Measurements from ENCODE around the gene PBOV1.
A peak's percentile ranks its signal among the peaks of the same experiment; 100 is the strongest.

PBOV1 gene

DNA sequence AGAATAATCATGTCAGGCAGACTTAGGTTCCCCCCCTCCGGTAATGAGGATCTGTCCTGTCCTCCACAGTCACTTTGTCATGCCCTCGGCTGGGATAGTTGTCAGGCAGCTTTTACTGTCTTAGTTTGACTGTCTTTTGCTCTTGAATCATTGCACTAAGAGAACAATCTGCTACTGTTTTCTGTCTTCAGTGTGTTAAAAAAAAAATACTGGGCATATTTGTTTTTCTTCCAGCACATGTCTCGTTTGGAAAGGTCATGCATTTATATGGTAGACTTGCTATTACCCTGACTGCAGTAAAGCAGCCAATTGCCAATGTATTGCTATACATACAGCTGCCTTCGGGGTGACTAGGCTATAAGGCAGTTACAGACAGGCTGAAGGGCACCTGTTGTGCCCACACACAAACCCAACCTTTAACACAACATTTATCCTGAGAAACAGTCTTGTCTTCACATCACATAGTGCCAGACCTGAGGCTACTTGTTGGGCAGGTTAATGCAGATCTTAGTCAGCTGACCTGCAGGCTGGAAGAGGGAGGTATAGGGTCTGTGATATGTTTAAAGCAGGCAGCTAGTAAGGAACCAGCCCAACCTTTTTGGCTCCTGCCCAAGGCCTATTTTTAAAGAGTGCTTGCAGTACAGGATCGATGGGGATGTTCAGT is 29.9 kb downstream of the PBOV1 start:
- peaks cover 14% of the 10 kb centered on the region for H3K4me1 ChIP-seq (ENCODE audit: control insufficient read depth, insufficient read depth, low read length)
- H3K36me3 ChIP-seq (ENCODE audit: control insufficient read depth in 2 of 2, insufficient read depth in 1 of 2, low read length in 2 of 2): no peaks in the 10 kb centered on the region
- H3K27ac ChIP-seq (ENCODE audit: extremely low read depth, low read depth, low read length): no peak overlapping the region
- no peaks in the 10 kb centered on the region for H3K9me3 ChIP-seq (ENCODE audit: control insufficient read depth, insufficient read depth, low read depth, low read length)
- POLR2A ChIA-PET: no interaction called here
- CTCF ChIA-PET: interaction anchor here (0.7 to 1.1 kb wide), 3 partner anchors 46 to 72 kb away, joined by 4 read pairs; no protein-coding TSS in a partner anchor
- H3K4me3 ChIP-seq (ENCODE audit: low read depth, low read length): no peak overlapping the region
- TF ChIP-seq FEZF1 (tag by site-specific recombination; IDR thresholded peaks at IDR 0.05) (peak; percentile 44; the same call in 1 of the 2 replicates), SCRT1 (tag by site-specific recombination; IDR thresholded peaks at IDR 0.05; ENCODE audit: borderline replicate concordance) (peak; percentile 73), ZBTB8A (tag by site-specific recombination; IDR thresholded peaks at IDR 0.05) (peak; percentile 63), ZNF239 (tag by site-specific recombination; IDR thresholded peaks at IDR 0.05) (no peak), ZNF449 (tag by site-specific recombination; IDR thresholded peaks at IDR 0.05) (peak; percentile 58), SCRT2 (tag by site-specific recombination; IDR thresholded peaks at IDR 0.05) (peak; percentile 96), HIC1 (tag by site-specific recombination; IDR thresholded peaks at IDR 0.05) (no peak)

- H3K4me1 ChIP-seq (ENCODE audit: control insufficient read depth, insufficient read depth, low read length): peaks cover 14% of the 10 kb centered on the region
- CTCF ChIA-PET: interaction anchor here (0.6 to 1.1 kb wide), 4 partner anchors 8 to 260 kb away, joined by 3 to 5 read pairs (median 4); no protein-coding TSS in a partner anchor
- POLR2A ChIA-PET: no interaction called here
- no peak overlapping the region for H3K27ac ChIP-seq (ENCODE audit: extremely low read depth, low read depth, low read length)
- H3K36me3 ChIP-seq (ENCODE audit: control insufficient read depth in 2 of 2, insufficient read depth in 1 of 2, low read length in 2 of 2): no peaks in the 10 kb centered on the region
- no peaks in the 10 kb centered on the region for H3K9me3 ChIP-seq (ENCODE audit: control insufficient read depth, insufficient read depth, low read depth, low read length)
- no peak for TF ChIP-seq PRDM4 (tag by site-specific recombination; IDR thresholded peaks at IDR 0.05)
- H3K4me3 ChIP-seq (ENCODE audit: low read depth, low read length): no peak overlapping the region
Measured at GRCh38 chr6:138187156-138187555, 31.1 kb downstream of the PBOV1 start.

DNA sequence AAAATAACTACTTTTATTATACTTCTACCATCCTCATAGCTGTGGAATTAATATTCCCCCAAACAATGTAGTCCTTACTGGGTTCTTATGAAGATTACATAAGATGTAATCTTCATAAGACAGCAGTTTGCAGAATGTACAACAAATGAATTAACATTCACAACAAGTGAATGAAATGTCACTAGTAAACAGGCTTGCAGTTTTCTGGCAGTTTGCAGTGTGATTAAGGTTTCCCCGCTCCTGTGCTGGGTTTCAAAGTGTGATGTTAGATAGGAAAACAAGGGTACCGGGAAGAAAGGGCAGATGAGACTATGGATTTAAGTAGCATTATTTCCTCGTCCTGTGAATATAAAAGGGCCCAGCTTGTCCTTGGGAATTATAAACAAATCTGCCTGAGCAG is 34.1 kb downstream of the PBOV1 start:
- H3K4me1 ChIP-seq (ENCODE audit: control insufficient read depth, insufficient read depth, low read length): peaks cover 13% of the 10 kb centered on the region
- ChIA-PET POLR2A (no interaction called here), CTCF (interaction anchor here (0.6 to 0.7 kb wide), 5 partner anchors 62 to 728 kb away, joined by 3 to 4 read pairs (median 4); no protein-coding TSS in a partner anchor)
- no peaks in the 10 kb centered on the region for H3K9me3 ChIP-seq (ENCODE audit: control insufficient read depth, insufficient read depth, low read depth, low read length)
- no peak overlapping the region for H3K27ac ChIP-seq (ENCODE audit: extremely low read depth, low read depth, low read length)
- no peak for TF ChIP-seq ZNF214 (tag by site-specific recombination; IDR thresholded peaks at IDR 0.05; ENCODE audit: borderline replicate concordance)
- TF ChIP-seq, protein P1, sequence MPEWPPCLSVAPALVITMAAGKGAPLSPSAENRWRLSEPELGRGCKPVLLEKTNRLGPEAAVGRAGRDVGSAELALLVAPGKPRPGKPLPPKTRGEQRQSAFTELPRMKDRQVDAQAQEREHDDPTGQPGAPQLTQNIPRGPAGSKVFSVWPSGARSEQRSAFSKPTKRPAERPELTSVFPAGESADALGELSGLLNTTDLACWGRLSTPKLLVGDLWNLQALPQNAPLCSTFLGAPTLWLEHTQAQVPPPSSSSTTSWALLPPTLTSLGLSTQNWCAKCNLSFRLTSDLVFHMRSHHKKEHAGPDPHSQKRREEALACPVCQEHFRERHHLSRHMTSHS (tag by site-specific recombination; IDR thresholded peaks at IDR 0.05): no peak
- no peak for TF ChIP-seq ZNF354C (tag by site-specific recombination; IDR thresholded peaks at IDR 0.05; ENCODE audit: borderline replicate concordance, low read depth)
- no peak for TF ChIP-seq KLF9 (tag by site-specific recombination; IDR thresholded peaks at IDR 0.05; ENCODE audit: low read depth)
- TF ChIP-seq ZNF132 (tag by site-specific recombination; IDR thresholded peaks at IDR 0.05; ENCODE audit: borderline replicate concordance): no peak
- no peak for TF ChIP-seq KLF1 (tag by site-specific recombination; IDR thresholded peaks at IDR 0.05)
- TF ChIP-seq IKZF3 (tag by site-specific recombination; IDR thresholded peaks at IDR 0.05): no peak
- no peak overlapping the region for H3K4me3 ChIP-seq (ENCODE audit: low read depth, low read length)
- H3K36me3 ChIP-seq (ENCODE audit: control insufficient read depth in 2 of 2, insufficient read depth in 1 of 2, low read length in 2 of 2): no peaks in the 10 kb centered on the region
